GM19099 (cell line): Measurements from ENCODE around the gene CROCC2.

ENCODE experiments used
- POLR2A ChIP-seq: IDR thresholded peaks from 3 replicates; pipeline ENCODE4 v1.6.1; 2011; ENCODE audit warnings: low read depth; ENCODE audit not compliant: insufficient read length; ENCODE audit errors: extremely low read depth

Gene CROCC2

GRCh38 chr2:240917009-240917683, 11.0 kb downstream of the CROCC2 start:
- no peak for TF ChIP-seq POLR2A

GRCh38 chr2:240917684-240918257, 11.6 kb downstream of the CROCC2 start:
- no peak for TF ChIP-seq POLR2A

GRCh38 chr2:240918258-240919091, 12.3 kb downstream of the CROCC2 start:
- TF ChIP-seq POLR2A, result no peak

GRCh38 chr2:240919161-240919781, 13.1 kb downstream of the CROCC2 start:
- TF ChIP-seq POLR2A, result no peak

GRCh38 chr2:240919786-240920782, 13.9 kb downstream of the CROCC2 start:
- no peak for TF ChIP-seq POLR2A

GRCh38 chr2:240920783-240921231, 14.7 kb downstream of the CROCC2 start:
- TF ChIP-seq POLR2A, result no peak

DNA sequence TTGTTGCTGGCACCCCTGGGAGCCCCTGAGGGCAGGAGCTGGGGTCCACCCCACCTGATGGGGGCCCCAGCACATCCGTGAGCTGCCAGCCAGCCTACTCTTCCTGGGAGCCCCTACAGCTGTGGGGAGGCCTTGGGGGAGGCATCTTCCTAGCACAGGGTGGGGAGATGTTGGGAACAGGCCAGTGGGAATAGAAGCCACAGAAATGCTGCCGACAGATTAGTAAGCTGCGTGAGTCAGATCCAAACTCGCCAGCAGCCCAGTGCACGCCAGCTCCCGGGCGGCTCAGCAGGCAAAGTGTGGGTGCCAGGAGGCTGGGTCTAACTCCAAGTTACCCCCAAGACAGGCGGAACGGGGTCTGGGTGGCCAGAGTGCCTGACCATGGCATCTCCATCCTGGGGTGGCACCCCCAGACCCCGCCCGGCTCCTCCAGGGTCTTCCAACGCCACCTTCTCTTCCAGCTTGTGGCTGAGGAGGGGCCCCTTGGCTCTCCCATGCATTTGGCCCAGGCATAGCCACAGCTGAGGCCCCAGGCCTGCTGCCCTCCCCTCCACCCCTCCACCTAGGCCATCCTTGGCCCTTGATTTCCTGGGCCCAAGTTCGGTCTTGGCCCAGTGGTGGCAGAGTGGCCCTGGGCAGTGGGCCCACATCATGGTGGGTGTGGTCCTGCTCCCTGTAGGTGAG, 15.3 kb downstream of the CROCC2 start:
- TF ChIP-seq POLR2A, result no peak

DNA sequence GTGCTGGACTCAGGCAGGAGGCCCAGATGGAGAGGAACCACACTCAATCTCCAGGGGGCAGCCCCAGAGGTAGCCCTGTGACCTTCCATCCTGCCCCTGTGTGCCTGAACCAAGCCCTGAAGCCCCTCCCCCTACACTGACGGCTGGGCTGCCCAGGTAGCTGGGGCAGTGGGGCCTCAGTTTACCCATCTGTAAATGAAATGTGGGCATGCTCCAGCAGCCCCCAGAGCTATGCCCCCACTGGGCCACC, 15.8 kb downstream of the CROCC2 start:
- TF ChIP-seq POLR2A, result no peak

DNA sequence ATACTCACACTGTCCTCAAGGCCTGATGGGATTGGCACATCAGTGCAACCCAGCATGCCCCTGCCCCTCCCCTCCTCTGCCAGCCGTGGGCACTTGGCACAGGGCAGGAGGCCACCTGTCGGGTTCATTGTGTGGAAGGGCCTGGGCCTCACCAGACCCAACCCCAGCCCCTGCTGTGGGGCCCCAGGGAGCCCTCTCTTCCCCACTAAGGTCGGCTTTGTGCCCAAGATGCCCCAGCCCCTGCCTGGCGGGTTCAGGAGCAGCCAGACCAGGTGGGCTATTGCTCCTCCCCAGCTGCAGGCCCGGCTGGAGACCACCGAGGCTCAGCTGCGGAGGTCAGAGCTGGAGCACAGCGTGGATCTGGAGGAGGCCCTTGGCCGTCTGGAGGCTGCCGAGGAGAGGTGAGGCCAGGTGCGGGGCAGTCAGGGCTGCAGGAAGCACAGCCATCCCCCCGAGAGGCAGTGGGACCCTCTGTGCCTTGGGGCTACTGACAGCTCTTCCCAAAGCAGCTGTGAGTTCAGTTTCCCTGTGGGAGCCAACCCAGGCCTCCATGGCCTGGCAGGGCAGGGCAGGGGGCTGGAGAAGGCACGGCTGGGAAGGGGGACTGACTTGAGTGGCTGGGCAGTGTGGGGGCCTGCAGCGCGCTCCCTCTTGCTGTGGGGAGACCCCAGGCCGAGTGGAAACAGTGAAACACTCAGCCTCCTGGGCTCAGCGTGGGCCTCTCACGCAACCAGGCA, 16.3 kb downstream of the CROCC2 start:
- no peak for TF ChIP-seq POLR2A

DNA sequence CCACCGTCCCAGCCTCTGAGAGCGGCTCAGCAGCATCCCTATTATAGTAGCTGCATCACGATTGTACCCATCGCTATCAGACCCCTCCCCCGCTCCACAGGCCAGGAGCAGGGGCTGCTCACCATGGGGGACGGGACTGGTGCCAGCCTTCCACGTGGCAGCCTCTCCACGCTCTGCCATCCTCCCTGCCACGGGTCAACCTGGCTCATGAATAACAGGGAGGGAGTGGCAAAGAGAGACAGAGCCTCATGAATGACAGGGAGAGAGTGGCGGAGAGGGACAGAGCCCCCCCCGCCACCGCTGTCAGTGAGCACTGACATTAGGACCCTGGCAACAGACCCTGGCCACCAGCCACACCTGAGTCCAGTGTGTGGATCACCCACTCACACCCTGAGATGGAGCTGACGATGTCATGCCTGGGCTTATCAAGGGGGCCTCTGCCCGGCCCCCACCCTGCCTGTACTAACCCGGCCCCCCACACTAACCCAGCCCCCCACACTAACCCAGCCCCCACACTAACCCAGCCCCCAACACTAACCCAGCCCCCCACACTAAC, 16.9 kb downstream of the CROCC2 start:
- TF ChIP-seq POLR2A, result no peak

- no peak for TF ChIP-seq POLR2A
Measured at GRCh38 chr2:240925191-240925567, 19.0 kb downstream of the CROCC2 start.

GRCh38 chr2:240925568-240926515, 19.7 kb downstream of the CROCC2 start:
- TF ChIP-seq POLR2A, result no peak
